Kidney tubule cell (primary cell): ENCODE data around the gene HCRTR1.

Source experiments
- DNase-seq: peaks from one replicate; pipeline ENCODE4 v3.0.0-alpha.2; 2018; ENCODE audit warnings: low spot score

The HCRTR1 gene

GRCh38 chr1:31626223-31627207 is 9.0 kb downstream of the HCRTR1 start:
- DNase-seq = no peak

GRCh38 chr1:31627301-31627929 is 9.9 kb downstream of the HCRTR1 start:
- DNase-seq = no peak

GRCh38 chr1:31627930-31628559 is 10.6 kb downstream of the HCRTR1 start:
- no peak for DNase-seq

GRCh38 chr1:31628931-31629556 is 11.6 kb downstream of the HCRTR1 start:
- DNase-seq = no peak

GRCh38 chr1:31632649-31633048 is 15.2 kb downstream of the HCRTR1 start:
- DNase-seq = no peak

- peak; percentile 37 for DNase-seq
These were observed 15.6 kb downstream of the HCRTR1 start for GRCh38 chr1:31633117-31633516.

GRCh38 chr1:31637915-31638673 is 20.6 kb downstream of the HCRTR1 start:
- no peak for DNase-seq

GRCh38 chr1:31639543-31639942 is 22.1 kb downstream of the HCRTR1 start:
- DNase-seq = peak; percentile 70

DNA sequence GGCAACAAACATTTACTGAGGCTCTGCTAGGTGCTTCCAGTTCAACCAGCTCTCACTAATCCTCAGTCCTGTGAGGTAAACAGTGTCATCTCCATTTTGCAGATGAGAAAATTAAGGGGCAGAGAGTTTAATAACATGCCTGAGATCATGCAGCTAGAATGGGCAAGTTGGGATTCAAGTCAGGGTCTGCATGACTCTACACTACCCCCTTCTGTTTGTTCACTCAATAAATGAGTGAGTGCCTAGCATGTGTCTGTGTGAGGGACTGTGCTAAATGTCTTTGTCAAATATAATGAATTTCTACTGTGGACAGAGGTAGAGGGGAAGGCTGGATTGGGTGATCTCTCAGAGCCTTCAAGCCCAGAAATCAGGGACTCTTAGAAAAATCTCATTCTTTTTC is 22.7 kb downstream of the HCRTR1 start:
- no peak for DNase-seq

DNA sequence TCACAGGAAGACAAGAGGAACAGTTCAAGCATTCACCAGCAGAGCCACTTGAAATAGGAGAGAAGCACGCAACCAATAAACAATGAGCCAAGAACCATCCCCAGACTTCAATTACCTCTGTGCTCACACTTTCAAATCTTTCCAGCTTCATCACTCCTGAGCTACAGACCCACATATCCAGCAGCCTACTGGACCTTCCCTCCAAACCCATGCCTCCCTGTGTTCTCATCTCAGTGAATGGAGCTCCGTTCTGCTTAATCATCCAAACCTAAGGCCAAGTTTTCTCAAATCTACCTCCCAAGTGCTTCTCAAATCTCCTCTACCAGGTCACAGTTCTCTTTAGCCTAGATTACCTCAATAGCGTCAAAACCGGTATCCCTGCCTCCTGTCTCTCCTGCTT is 23.5 kb downstream of the HCRTR1 start:
- no peak for DNase-seq

- DNase-seq = no peak
These were observed 24.9 kb downstream of the HCRTR1 start for GRCh38 chr1:31642366-31642765.

GRCh38 chr1:31642897-31643296 is 25.4 kb downstream of the HCRTR1 start:
- DNase-seq = no peak

- DNase-seq = no peak
These were observed 26.6 kb downstream of the HCRTR1 start for GRCh38 chr1:31643976-31644559.

GRCh38 chr1:31644560-31645273 is 27.2 kb downstream of the HCRTR1 start, which contains the start of gene PEF1:
PEF1 (minus strand) TSS chr1:31644876; CDS start chr1:31644864, 12 bp downstream.
- DNase-seq = peak; percentile 98

DNA sequence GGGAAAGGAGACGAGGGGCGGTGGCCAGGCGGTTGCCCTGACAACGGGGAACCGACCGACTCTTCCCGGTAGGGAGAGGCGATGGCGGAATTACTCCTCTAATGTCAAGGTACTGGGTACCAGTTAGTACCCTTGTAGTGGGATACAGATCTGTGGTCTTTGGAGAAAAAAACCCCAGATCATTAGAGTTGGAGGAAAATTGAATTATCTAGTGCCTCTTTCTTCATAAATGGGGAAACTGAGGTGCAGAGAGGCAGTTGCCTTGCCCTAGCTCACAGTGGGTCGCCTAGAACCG is 27.7 kb downstream of the HCRTR1 start:
- DNase-seq = no peak

DNA sequence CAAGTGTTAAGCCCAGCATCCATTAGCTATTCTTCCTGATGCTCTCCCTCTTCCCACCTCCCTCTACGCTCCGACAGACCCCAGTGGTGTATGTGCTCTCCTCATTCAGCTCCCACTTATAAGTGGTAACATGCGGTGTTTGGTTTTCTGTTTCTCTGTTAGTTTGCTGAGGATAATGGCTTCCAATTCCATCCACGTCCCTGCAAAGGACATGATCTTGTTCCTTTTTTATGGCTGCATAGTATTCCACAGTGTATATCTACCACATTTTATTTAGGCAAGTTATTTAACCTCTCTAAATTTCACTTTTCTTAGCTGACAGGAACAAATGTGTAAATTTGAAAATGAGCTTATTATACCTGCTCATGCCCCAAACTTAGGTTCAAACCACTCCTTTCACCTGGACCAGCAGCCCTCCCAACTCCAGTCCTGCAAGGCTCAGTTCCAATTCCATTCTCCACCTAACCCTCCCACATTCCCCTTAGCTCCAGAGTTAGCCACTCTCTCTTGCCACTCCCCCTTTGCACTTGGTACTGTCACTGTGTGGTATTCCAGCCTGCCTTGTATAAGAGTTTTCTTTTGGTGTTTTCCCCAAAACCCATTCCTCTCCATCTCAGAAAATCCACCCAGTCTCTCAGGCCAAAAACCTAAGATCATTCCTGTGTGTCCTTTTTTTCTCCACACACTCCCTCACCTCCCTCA is 28.9 kb downstream of the HCRTR1 start:
- no peak for DNase-seq

DNA sequence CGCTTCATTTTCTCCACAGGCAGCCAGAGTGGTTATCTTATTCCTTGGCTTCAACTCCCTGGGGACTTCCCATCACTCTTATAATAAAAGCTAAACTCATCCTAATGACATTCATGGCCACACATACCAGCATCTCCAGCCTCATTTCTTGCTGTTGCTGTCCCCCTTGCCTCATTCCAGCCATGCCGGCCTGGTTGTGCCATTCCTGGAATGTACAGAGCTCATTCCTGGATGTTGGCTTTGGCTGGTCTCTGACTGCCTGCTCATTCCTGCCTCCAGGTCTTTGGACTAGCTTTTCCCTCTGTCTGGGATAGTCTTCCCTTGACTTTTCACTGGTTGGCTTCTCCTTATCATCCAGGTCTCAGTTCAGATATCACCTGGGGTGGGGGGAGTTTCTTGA is 29.6 kb downstream of the HCRTR1 start:
- DNase-seq = no peak

GRCh38 chr1:31648190-31648589 is 30.7 kb downstream of the HCRTR1 start:
- no peak for DNase-seq

GRCh38 chr1:31648641-31649357 is 31.3 kb downstream of the HCRTR1 start:
- DNase-seq = no peak
